Posterior cingulate gyrus (tissue), 11 donors: ENCODE results near the gene FOXK1.
A peak's percentile ranks its signal among the peaks of the same experiment; 100 is the strongest.

Experiments used
- DNase-seq, 10 donors: peaks; one replicate each; pipeline versions ENCODE4 v3.0.0 to v3.0.0-alpha.2; 2020 to 2021; ENCODE audit warnings: mixed read lengths in 3 of 10
- intact Hi-C: fragments of 100-400 bp; cut with DNase I; formaldehyde crosslinking; loops from one replicate; pipeline ENCODE4 v1.15.1; 2023

Gene FOXK1

DNA sequence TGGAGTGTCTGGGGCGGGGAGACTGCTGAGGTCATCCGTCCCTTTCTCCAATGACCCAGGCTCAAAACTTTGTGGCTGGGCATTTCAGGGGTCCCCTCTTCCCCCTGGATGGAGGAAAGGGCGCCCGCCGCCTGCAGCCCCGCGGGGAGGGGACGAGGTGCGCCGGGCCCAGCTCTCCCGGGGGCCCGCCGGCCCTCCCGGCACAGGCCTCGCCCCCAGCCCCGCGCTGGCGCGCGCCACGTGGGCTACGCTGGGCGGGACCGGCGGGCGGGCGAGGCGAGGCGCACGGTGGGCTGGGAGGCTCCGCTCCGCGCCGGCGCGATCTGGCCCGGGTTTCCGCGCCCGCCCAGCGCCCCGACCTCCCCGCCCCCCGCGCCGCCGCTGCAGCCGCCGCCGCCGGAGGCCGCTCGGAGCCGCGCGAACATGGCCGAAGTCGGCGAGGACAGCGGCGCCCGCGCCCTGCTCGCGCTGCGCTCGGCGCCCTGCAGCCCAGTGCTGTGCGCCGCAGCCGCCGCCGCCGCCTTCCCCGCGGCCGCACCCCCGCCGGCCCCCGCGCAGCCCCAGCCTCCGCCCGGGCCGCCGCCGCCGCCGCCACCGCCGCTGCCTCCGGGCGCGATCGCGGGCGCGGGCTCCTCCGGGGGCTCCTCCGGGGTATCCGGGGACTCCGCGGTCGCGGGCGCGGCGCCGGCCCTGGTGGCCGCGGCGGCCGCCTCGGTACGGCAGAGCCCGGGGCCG is at the start of gene FOXK1:
Gene FOXK1 (plus strand): TSS at position 410 of the 735 bp plus-strand sequence. CDS start 14 bp downstream, at position 424.
- peak; percentile 53 to 97 (median 74) for DNase-seq
- intact Hi-C loops: loop anchor here (1.0 to 5.0 kb wide), 3 partner anchors 40 to 70 kb away; no protein-coding TSS in a partner anchor

DNA sequence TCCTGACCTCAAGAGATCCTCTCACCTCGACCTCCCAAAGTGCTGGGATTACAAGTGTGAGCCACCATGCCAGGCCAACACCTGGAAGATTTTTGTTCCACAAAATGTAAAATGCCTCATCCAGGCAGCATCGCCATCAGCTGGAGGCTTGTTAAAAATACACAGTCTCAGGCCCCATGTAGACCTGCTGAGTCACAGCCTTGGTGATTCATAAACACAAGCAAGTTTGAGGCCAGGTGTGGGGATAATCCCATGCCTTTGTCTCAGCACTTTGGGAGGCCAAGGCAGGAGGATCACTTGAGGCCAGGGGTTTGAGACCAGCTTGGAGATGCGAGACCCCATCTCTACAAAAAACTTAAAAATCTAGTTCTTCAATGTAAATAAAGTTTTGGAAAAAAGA is 49.1 kb upstream of the FOXK1 start:
- intact Hi-C loops: no loop called here
- DNase-seq: peak in 1 of 10 donors; percentile 72

DNA sequence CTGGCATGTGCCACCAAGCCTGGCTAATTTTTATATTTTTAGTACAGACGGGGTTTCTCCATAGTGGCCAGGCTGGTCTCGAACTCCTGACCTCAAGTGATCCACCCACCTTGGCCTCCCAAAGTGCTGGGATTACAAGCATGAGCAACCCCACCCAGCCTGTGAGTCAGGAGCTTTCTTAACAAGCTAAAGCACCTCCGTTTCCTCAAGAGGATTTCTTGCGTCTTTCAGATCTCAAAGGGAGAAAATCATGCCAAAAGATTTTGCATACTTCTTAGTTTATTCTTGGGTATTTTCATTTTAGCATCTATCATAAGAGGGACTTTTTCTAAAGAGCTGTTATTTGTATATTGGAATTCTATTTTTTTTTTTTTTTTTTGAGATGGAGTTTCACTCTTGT is 47.9 kb upstream of the FOXK1 start:
- DNase-seq: peak in 1 of 10 donors; percentile 7

GRCh38 chr7:4638781-4639575 is 43.1 kb upstream of the FOXK1 start:
- intact Hi-C loops: no loop called here
- DNase-seq: peak in 1 of 10 donors; percentile 70

More for the DNA sequence above, 47.9 kb upstream of the FOXK1 start:
- intact Hi-C loops: no loop called here

- peak in 1 of 10 donors; percentile 80 for DNase-seq
- intact Hi-C loops: loop anchor here (1.0 to 5.0 kb wide), 3 partner anchors 96 to 134 kb away; partner anchors contain the start of gene AP5Z1
Measured at GRCh38 chr7:4641091-4641666, 40.9 kb upstream of the FOXK1 start.

- DNase-seq: peak; percentile 76 to 97 (median 84)
- intact Hi-C loops: loop anchor here (1.0 to 5.0 kb wide), 4 partner anchors 39 to 133 kb away; partner anchors contain the start of gene AP5Z1
Measured at GRCh38 chr7:4641667-4642467, 40.2 kb upstream of the FOXK1 start.

GRCh38 chr7:4642468-4643203 is 39.5 kb upstream of the FOXK1 start:
- peak in 1 of 10 donors; percentile 72 for DNase-seq
- intact Hi-C loops: loop anchor here (1.0 to 5.0 kb wide), 3 partner anchors 39 to 110 kb away; no protein-coding TSS in a partner anchor

GRCh38 chr7:4643204-4643471 is 39.0 kb upstream of the FOXK1 start:
- peak in 1 of 10 donors; percentile 25 for DNase-seq
- intact Hi-C loops: loop anchor here (5.0 kb wide), 2 partner anchors 94 to 109 kb away; no protein-coding TSS in a partner anchor

DNA sequence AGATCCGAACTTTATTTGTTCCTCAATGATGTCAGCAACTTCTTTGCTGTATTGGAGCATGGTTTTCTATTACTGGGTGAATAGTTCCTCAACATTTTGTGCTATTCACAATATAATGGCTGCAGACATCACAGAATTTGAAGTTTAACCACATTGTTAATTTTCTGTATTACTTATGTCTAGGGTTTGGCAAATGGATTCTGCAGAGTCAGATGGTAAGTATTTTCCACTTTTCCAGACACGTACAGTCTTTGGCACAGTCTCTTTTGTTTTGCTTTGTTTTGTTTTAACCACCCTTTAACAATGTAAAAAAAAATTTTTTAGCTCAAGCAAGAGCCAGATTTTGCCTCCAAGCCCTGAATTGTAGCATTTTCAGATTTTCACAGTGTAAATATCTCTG is 36.8 kb upstream of the FOXK1 start:
- intact Hi-C loops: no loop called here
- no peak for DNase-seq

- peak in 1 of 10 donors; percentile 52 for DNase-seq
- intact Hi-C loops: no loop called here
Measured at GRCh38 chr7:4648111-4648510, 34.0 kb upstream of the FOXK1 start.

DNA sequence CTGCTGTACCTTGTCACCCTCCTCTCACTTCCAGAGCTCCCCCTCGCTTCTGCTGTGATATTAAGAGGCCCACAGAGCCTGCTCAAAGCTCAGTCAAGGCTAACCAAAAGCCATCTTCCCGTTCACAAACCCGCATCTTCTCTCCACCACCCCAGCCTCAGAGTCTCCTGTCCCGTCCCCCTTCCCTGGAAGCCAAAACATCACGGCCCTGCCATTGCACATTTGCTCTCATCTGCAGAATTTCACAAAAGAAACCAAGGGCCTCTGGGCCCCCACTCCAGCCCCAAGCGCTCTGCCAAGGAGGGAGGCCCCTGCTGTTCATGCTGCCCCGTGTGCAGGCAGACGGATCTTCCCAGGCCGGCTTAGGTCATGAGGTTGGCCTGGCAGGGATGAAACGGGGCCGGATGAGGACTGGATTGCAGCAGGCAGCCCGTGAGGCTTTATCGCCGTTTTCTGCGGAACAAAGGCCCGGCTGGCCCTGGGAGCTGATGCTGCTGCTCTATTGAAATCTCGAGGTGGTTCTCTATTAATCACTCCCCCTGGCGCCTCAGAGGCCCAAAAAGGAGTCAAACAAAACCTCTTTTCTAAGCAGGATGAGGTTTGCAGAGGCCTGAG is 31.6 kb upstream of the FOXK1 start:
- peak in 6 of 10 donors; percentile 16 to 80 (median 30) for DNase-seq
- intact Hi-C loops: no loop called here

- DNase-seq: no peak
- intact Hi-C loops: no loop called here
Measured at GRCh38 chr7:4653771-4654170, 28.3 kb upstream of the FOXK1 start.

DNA sequence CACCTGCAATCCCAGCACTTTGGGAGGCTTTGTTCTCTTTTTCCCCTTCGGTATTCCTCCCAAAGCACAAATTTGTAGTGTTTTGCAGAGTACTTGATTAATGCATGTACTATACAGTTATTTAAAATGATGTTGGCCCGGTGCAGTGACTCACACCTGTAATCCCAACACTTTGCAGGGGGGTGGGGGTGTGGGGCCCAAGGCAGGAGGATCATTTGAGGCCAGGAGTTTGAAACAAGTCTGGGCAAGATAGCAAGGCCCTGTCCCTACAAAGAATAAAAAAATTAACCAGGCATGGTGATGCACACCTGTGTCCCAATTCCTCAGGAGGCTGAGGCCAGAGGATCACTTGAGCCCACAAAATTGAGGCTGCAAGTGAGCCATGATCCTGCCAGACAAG is 26.8 kb upstream of the FOXK1 start:
- DNase-seq: peak in 1 of 10 donors; percentile 47
- intact Hi-C loops: no loop called here

DNA sequence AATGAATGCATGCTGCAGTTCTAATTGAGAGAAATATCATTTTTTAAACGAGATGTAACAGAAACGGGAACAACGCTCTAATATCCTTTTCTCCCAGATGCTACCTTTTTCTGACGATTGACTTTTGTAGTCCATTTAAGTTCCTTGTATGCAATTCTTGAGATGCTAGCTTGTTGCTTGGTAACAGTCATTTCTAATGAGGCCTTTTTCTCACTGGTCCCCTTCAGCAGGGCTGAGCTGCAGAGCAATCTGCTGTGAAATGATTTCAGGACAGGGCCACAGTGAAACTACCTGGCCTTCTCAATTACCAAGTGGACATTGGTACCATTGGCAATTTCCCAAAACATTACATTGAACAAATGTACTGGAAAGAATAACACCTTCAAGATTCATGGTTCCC is 26.2 kb upstream of the FOXK1 start:
- intact Hi-C loops: no loop called here
- no peak for DNase-seq

- intact Hi-C loops: no loop called here
- no peak for DNase-seq
Measured at GRCh38 chr7:4657640-4658417, 24.3 kb upstream of the FOXK1 start.

GRCh38 chr7:4659551-4660286 is 22.4 kb upstream of the FOXK1 start:
- intact Hi-C loops: no loop called here

DNA sequence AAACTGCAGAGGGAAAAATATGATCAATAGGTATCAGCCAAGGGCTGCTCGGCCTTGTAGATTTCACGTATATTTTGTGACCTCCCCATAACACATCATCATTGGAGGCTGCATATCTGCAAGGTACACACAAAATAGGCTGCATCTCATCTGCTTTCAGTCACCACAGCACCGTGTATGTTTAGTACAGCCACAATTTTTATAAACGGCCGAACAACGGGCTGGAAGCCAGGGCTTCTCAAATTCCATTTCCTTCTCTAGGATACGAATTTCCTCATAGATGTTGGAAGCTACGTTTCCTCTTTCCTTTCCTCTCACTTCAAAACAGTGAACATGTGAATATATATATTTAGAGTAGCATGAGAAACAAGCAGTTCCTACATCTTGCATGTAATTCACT is 20.2 kb upstream of the FOXK1 start:
- intact Hi-C loops: no loop called here
- no peak for DNase-seq

More at GRCh38 chr7:4659551-4660286, 22.4 kb upstream of the FOXK1 start:
- peak in 1 of 10 donors; percentile 6 for DNase-seq
